Measurements from ENCODE around the gene ATE1. TPM values are rescaled to one million over a fixed set of nuclear protein-coding genes. Genes with fewer than 3 reads are reported as not detected.
A peak's percentile ranks its signal among the peaks of the same experiment; 100 is the strongest.

ATE1 gene
- total RNA-seq, 1 donor from 2014 or later: 27.6 TPM

- no peaks in the 10 kb centered on the region for H3K9me3 Mint-ChIP-seq
- H3K4me1 Mint-ChIP-seq: no peaks in the 10 kb centered on the region
- no peak overlapping the region for H3K27ac Mint-ChIP-seq (ENCODE audit: unreplicated experiment)
- DNase-seq (ENCODE audit: low read depth, low spot score): no peak
- peaks cover 23% of the 10 kb centered on the region for H3K36me3 Mint-ChIP-seq (ENCODE audit: low read depth)
- H3K4me3 Mint-ChIP-seq: no peak overlapping the region
- no peak for TF ChIP-seq CTCF (conservative IDR thresholded peaks at IDR 0.05)
- no peaks in the 10 kb centered on the region for H3K27me3 Mint-ChIP-seq (ENCODE audit: low read depth)
Measured at GRCh38 chr10:121965996-121966395, 38.2 kb upstream of the ATE1 start.

GRCh38 chr10:121961456-121961855, 33.6 kb upstream of the ATE1 start:
- H3K4me1 Mint-ChIP-seq: no peaks in the 10 kb centered on the region
- no peaks in the 10 kb centered on the region for H3K27me3 Mint-ChIP-seq (ENCODE audit: low read depth)
- H3K4me3 Mint-ChIP-seq: no peak overlapping the region
- peaks cover 18% of the 10 kb centered on the region for H3K36me3 Mint-ChIP-seq (ENCODE audit: low read depth)
- H3K9me3 Mint-ChIP-seq: no peaks in the 10 kb centered on the region
- no peak for DNase-seq (ENCODE audit: low read depth, low spot score)
- H3K27ac Mint-ChIP-seq (ENCODE audit: unreplicated experiment): no peak overlapping the region
- TF ChIP-seq CTCF (conservative IDR thresholded peaks at IDR 0.05): no peak

GRCh38 chr10:121959671-121960070, 31.8 kb upstream of the ATE1 start:
- TF ChIP-seq CTCF (conservative IDR thresholded peaks at IDR 0.05): no peak
- no peak overlapping the region for H3K4me3 Mint-ChIP-seq
- no peak overlapping the region for H3K27ac Mint-ChIP-seq (ENCODE audit: unreplicated experiment)
- no peak for DNase-seq (ENCODE audit: low read depth, low spot score)
- no peaks in the 10 kb centered on the region for H3K27me3 Mint-ChIP-seq (ENCODE audit: low read depth)
- H3K9me3 Mint-ChIP-seq: no peaks in the 10 kb centered on the region
- H3K36me3 Mint-ChIP-seq (ENCODE audit: low read depth): peaks cover 21% of the 10 kb centered on the region
- no peaks in the 10 kb centered on the region for H3K4me1 Mint-ChIP-seq

GRCh38 chr10:121956111-121957061, 28.6 kb upstream of the ATE1 start:
- peaks cover 23% of the 10 kb centered on the region for H3K36me3 Mint-ChIP-seq (ENCODE audit: low read depth)
- no peak overlapping the region for H3K4me3 Mint-ChIP-seq
- DNase-seq (ENCODE audit: low read depth, low spot score): no peak
- H3K27ac Mint-ChIP-seq (ENCODE audit: unreplicated experiment): peak overlapping the region; percentile 69
- H3K27me3 Mint-ChIP-seq (ENCODE audit: low read depth): no peaks in the 10 kb centered on the region
- no peaks in the 10 kb centered on the region for H3K4me1 Mint-ChIP-seq
- no peaks in the 10 kb centered on the region for H3K9me3 Mint-ChIP-seq
- TF ChIP-seq CTCF (conservative IDR thresholded peaks at IDR 0.05): no peak

DNA sequence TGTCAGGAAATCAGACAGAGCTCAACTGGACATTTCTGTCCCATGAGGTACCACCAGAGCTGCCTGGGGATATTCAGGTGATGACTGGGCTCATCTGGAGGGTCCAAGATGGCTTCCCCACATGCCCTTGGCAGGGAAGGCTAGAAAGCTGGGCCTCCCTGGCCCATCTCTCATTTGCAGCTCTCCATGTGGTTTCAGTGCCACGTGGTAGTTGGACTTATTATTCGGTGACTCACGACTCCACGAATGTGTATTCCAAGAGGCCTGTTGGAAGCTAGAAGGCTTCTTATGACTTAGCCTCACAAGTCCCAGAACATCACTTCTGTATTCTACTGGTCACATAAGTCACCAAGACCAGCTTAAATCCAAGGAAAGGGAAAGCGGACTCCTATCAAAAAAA, 24.4 kb upstream of the ATE1 start:
- no peak for TF ChIP-seq CTCF (conservative IDR thresholded peaks at IDR 0.05)
- no peak for DNase-seq (ENCODE audit: low read depth, low spot score)
- Mint-ChIP-seq H3K4me3 (no peak overlapping the region), H3K36me3 (ENCODE audit: low read depth) (peaks cover 24% of the 10 kb centered on the region), H3K4me1 (peaks cover 14% of the 10 kb centered on the region), H3K9me3 (no peaks in the 10 kb centered on the region), H3K27me3 (ENCODE audit: low read depth) (no peaks in the 10 kb centered on the region), H3K27ac (ENCODE audit: unreplicated experiment) (no peak overlapping the region)

Data from neural crest cell (in vitro differentiated cells).